Epithelial cell of esophagus (primary cell): ENCODE data around the gene CRY1.

Experiments
- DNase-seq: peaks from one replicate; pipeline ENCODE4 v3.0.0; 2010; ENCODE audit warnings: low read depth
- H3K4me3 ChIP-seq: 2 replicates; pipeline ENCODE4 v1.5.1; 2011; ENCODE audit warnings: mild to moderate bottlenecking, low read length, control low read depth
- CTCF ChIP-seq: IDR thresholded peaks from 2 replicates; pipeline ENCODE4 v1.5.1; 2011; ENCODE audit warnings: low read depth, mild to moderate bottlenecking, low read length, control low read depth, inconsistent platforms; ENCODE audit not compliant: insufficient read depth; ENCODE audit errors: missing control alignments

Gene CRY1

GRCh38 chr12:107122452-107122958 is 29.2 kb upstream of the CRY1 start:
- no peak for DNase-seq
- no peak overlapping the region for H3K4me3 ChIP-seq
- no peak for TF ChIP-seq CTCF

- DNase-seq, result no peak
- H3K4me3 ChIP-seq, result no peak overlapping the region
- TF ChIP-seq CTCF, result no peak
Observed at GRCh38 chr12:107119091-107119490, 25.7 kb upstream of the CRY1 start.

GRCh38 chr12:107118624-107119023 is 25.3 kb upstream of the CRY1 start:
- DNase-seq, result no peak
- no peak overlapping the region for H3K4me3 ChIP-seq
- no peak for TF ChIP-seq CTCF

- no peak for TF ChIP-seq CTCF
- no peak overlapping the region for H3K4me3 ChIP-seq
- no peak for DNase-seq
Observed at GRCh38 chr12:107115119-107115518, 21.8 kb upstream of the CRY1 start.

GRCh38 chr12:107111314-107111713 is 18.0 kb upstream of the CRY1 start:
- no peak for DNase-seq
- H3K4me3 ChIP-seq, result no peak overlapping the region
- TF ChIP-seq CTCF, result no peak

GRCh38 chr12:107109726-107110719 is 16.7 kb upstream of the CRY1 start:
- DNase-seq, result peak; percentile 13
- no peak for TF ChIP-seq CTCF
- H3K4me3 ChIP-seq, result no peak overlapping the region
